GF-D8 (cell line): Measurements from ENCODE around the gene ZNF398.

Experiments
- DNase-seq: peaks from one replicate; lab custom pipeline; 2025; lab: John Stamatoyannopoulos, UW

Gene ZNF398

GRCh38 chr7:149147752-149148653, 750 bp downstream of the ZNF398 start:
- DNase-seq, result no peak

- no peak for DNase-seq
Measured at GRCh38 chr7:149150981-149151380, 3.7 kb downstream of the ZNF398 start.

GRCh38 chr7:149153346-149153745, 6.1 kb downstream of the ZNF398 start:
- DNase-seq, result no peak

- no peak for DNase-seq
Measured at GRCh38 chr7:149154056-149154455, 6.8 kb downstream of the ZNF398 start.

GRCh38 chr7:149156898-149157297, 9.6 kb downstream of the ZNF398 start:
- DNase-seq, result no peak

- no peak for DNase-seq
Measured at GRCh38 chr7:149161241-149161848, 14.1 kb downstream of the ZNF398 start.

GRCh38 chr7:149166142-149166541, 18.9 kb downstream of the ZNF398 start:
- no peak for DNase-seq

- DNase-seq, result no peak
Measured at GRCh38 chr7:149166630-149167352, 19.5 kb downstream of the ZNF398 start.

GRCh38 chr7:149171892-149172533, 24.8 kb downstream of the ZNF398 start:
- DNase-seq, result no peak

GRCh38 chr7:149172534-149172920, 25.3 kb downstream of the ZNF398 start:
- no peak for DNase-seq

GRCh38 chr7:149175150-149175549, 27.9 kb downstream of the ZNF398 start:
- DNase-seq, result no peak

- DNase-seq, result no peak
Measured at GRCh38 chr7:149179241-149179640, 32.0 kb downstream of the ZNF398 start.

- DNase-seq, result no peak
Measured at GRCh38 chr7:149180722-149181449, 33.6 kb downstream of the ZNF398 start.

GRCh38 chr7:149181450-149181790, 34.2 kb downstream of the ZNF398 start:
- DNase-seq, result no peak

- no peak for DNase-seq
Measured at GRCh38 chr7:149184274-149184673, 37.0 kb downstream of the ZNF398 start.

- DNase-seq, result no peak
Measured at GRCh38 chr7:149188213-149188612, 41.0 kb downstream of the ZNF398 start.

- DNase-seq, result no peak
Measured at GRCh38 chr7:149188637-149189259, 41.5 kb downstream of the ZNF398 start.

- DNase-seq, result no peak
Measured at GRCh38 chr7:149191851-149192250, 44.6 kb downstream of the ZNF398 start.

- DNase-seq, result no peak
Measured at GRCh38 chr7:149194799-149195179, 47.5 kb downstream of the ZNF398 start.

- DNase-seq, result peak; percentile 61
Measured at GRCh38 chr7:149195180-149196150, 48.2 kb downstream of the ZNF398 start, which contains the start of gene ZNF282. TSS of gene ZNF282 (plus strand) at chr7:149195546. CDS start at chr7:149195590, 44 bp downstream.
